TTC549 (cell line): ENCODE measurements around the gene CDH12.

Experiments used
- FAIRE-seq: peaks from 2 replicates; lab custom pipeline; 2012; peaks lifted over from hg19 to GRCh38; lab: Jason Lieb, UNC

The CDH12 gene

DNA sequence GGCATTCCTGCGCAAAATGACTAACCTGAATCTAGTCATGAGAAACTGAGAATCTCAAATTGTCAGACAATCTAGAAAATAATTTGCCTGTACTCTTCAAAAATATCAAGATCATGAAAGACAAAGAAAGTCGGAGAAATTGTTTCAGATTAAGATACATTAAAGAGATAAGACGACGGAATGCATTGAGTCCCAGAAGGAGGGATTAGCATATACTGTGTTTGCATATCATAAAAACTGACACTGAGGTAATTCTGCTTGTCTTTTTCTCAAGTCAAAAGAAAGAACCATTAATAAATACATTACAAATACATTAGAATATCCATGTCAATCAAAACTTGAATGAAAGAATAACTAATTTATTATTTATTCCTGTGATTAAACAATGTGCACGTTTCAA, 88.4 kb downstream of the CDH12 start:
- FAIRE-seq, result no peak

DNA sequence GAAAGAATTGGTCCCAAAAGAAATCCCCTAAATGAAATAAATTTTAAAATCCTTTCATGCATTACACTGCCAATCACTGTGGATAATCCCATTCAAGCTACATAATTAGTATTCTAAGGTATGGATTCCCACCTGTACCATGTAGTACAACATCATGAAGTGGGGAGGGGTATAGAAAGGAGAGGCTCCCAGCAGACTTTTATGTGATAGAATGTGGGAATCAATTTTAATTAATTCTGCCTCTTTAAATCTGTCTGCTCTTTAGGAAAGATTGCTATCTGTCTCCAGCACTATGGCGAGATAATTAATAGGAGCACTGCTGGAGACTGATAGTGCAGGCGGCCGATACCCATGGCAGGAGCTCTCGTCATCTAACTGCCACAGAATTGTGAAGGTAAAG, 95.4 kb downstream of the CDH12 start:
- FAIRE-seq, result no peak

DNA sequence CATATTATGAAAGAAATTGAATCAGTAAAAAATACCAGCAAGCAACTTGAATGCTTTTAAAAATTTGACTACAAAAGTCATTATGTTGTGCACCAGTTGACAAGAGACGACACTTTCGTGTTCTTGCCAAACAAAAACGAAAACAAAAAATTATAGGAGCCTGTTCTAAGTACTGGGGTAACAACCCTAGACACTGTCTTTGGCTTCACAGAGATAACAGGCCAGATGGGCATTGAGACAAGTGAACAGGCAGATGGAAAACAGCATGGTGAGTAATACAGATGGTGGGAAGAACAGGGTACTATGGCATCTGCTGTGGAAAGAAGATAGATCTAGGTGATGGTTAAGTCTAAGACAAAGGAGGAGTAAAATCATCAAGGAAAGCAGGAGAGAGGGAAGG, 99.0 kb downstream of the CDH12 start:
- no peak for FAIRE-seq

DNA sequence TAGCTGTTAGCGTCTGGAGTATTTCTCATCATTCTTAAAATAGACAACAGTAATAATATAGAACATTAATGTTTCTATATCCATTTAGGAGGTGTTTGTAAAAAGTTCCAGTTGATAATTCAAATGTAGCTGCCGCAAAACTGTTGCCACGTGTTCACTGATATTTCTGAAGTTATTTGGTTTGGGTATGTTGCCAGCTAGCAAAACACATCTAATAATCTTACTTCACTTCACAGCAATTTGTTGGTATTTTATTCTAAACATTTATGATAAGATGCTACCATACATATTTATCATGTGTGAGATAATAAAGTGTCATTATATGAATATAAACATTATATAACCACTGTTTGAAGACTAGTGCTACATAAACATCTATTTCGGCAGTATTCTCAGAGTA, 101.6 kb downstream of the CDH12 start:
- no peak for FAIRE-seq

DNA sequence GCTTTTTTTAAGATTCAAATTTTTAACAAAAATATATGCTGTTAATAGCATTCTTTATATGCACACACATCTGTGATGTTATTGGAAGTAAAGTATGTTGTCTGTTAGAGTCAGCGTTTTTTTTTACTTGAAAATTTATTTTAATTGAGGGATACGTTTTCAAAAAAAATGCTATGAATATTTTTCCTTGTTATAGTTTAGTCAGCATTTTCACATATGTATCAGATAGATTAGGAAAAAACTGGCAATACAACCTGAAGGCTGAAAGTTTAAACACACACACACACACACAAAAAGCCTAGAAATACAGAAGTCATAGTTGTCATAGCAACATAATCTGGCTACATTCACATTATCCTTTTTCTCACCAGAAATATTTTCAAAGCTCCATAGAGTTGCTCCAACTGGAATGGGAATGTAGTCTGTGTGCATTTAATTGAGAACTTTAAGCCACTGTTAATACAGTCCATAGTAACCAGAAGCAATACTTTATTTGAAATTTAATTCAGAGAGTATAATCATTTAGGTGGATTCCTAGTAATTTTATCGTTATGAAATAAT, 116.6 kb downstream of the CDH12 start:
- FAIRE-seq, result no peak

DNA sequence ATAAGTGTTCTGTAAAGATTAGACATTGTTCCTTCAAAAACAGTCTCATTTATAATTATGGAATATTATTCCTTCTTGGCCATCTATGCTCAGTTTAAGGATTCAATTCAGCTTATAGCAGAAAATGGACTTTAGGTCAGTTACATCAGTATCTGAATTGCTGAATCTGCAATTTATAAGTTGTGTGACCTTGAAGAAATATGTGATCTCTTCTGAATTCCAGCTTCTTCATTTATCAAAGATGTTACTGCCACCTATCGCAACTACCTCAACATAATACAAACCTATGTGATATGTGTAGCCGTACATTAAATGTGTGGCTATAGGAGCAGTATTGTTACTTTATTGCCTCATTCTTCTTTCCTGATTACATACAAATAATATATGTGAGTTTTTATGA, 118.2 kb downstream of the CDH12 start:
- no peak for FAIRE-seq

DNA sequence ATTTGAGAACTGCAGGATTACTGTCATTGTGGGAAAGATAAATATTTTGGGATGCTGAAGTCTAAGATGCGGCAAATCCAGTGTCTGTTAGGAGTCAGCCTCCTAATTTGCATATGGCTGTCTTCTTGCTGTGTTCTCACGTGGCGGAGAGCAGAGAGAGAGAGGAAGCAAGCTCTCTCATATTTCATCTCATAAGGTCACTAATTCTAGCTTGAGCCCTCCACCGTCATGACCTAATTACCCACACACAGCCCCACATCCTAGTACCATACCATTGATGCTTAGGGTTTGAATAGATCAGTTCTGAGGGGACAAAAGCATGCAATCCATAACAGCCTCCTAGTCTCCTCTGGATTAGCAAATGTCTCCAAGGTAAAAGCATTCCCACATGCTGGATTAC, 124.5 kb downstream of the CDH12 start:
- no peak for FAIRE-seq

DNA sequence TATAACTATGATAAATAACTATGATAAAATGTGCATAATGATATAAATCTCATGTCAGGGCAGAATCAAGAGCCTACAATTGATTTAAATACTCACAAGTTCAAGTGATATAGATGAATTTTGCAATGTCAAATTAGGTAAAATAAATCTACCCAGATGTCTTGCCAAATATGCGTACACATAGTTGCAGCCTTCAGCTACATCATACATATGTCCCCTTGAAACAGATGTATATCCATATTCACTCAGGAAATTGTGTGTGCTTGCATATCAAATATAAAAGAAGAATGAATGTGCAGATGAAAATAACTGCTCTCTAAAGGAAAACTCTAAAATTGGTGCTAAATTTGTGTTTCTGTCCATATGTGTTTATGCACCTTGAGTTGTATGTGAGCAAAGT, 130.7 kb downstream of the CDH12 start:
- no peak for FAIRE-seq

DNA sequence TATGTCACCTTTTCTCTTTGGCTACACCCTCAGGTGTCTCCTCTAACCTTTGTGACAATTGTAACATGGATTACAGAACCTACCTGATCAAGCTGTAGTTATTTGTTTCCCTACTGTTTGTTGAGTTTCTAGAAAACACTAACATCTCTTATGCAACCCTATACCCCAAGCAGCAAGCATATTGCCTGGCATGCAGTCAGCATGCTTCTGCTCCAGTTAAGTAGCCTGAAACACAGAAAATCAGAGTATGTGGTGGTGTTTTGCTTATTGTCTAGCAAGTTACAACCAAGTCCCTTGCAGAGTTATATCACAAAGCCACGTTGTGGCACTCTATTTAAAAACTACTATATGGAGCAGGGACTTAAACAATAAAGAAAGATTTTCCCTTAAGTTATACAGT, 131.1 kb downstream of the CDH12 start:
- no peak for FAIRE-seq

DNA sequence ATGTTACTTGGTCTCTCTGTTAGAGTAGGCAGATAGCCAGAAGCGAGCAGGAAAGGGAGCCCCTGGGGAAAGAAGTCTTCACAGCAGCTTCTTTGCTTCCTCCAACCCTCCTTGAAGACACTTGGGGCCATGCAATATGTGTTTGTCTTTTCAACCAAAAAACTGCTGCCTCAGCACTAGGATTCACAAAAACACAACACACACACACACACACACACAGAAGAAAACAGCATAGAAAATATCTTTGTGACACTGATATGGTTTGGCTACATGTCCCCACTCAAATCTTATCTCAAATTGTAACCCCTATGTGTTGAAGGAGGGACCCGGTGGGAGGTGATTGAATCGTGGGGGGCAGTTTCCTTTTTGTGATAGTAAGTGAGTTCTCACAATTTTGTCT, 133.3 kb downstream of the CDH12 start:
- no peak for FAIRE-seq

DNA sequence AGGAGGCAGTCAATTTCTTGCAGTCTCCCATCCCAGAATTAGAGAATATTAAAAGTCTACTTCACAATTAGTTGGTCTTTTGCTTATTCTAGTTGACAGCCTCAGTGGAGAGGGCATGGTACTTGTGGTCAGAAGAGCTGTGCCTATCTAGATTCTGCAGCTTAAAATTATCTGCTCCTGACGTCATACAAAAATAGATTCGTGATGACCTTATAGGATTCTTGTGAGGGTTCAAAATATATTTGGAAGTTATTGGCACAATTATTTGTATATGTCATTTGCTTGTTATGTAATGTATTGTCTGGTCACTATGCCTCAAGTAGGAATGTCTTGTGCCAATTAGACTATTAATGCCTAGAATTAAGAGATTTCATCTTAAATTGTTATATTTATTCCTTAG, 142.5 kb downstream of the CDH12 start:
- no peak for FAIRE-seq

DNA sequence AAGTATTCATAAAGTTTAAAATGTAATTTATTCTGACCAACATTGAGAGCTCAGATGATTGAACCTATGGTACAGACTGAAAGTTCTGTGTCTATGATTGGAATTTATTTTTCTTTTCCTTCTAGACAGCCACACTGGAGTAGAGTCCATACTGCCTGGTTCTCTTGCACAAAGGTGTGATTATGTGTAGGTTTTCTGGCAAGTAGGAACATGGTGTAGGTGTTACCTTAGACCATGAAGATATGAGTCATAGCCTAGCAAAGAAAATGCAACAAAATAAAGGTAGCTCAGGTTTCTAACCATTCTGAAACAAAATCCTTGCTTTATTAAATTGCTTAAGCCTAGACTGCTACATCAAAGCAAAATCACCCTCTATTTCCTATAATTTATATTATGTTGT, 143.4 kb downstream of the CDH12 start:
- no peak for FAIRE-seq

DNA sequence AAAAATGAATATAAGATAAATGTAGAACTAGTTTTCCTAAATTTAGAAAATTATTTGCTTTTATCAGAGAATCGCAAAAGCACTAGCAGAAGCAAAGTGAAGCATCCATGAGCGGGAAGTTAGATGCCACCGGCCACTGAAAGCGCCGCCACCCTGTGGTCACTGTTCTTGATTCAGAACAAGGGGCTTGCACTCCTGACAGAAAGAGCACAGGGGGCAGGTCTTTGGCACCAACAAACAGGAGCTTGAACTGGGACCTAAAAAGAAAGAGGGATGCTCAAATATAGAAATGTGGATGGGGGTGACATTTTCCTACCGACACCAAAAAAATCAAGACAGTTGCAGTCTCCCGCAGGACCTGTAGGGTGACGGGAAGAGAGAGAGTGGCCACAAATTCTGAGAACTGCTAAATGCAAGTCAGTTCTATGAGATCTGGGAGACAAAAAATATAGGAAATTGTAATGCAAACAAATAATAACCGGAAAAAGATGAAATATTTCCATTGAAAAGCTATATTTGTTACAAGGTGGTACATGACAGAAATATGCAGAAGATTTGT, 144.3 kb downstream of the CDH12 start:
- FAIRE-seq, result no peak

DNA sequence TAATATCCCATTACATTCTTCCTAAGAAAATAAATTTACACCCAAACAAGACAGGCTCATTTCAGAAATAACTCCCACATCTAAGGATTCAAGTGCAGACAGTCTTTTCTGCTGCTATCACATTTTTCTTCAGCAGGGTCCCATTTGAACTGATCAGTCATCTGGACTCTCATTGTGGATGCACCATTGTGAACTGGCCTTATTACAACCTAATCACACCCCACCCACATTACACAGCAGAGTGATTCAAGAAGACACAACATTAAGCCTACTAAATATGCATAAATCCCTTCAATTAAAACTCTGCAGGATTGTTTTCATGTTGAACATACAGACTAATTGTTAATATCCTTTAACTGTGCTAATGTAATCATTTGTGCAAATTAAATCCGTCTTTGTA, 146.2 kb downstream of the CDH12 start:
- FAIRE-seq, result no peak

DNA sequence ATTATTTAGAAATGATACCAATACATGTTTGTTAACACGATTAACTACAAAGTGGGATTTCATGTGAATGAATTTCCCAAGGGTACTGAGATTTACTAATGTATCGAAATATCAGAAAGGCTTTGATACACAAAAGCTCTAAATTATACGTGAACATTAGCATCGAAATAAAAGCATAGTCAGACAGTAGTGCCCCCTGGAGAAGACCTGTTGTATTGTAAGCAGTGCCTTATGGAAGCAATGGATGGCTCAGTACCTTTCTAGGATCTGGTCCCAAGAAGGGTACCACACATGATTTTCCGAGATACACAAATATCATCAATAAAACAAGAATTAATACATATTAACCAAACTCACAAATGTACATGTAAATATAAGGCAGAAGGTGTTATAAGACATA, 153.8 kb downstream of the CDH12 start:
- no peak for FAIRE-seq

DNA sequence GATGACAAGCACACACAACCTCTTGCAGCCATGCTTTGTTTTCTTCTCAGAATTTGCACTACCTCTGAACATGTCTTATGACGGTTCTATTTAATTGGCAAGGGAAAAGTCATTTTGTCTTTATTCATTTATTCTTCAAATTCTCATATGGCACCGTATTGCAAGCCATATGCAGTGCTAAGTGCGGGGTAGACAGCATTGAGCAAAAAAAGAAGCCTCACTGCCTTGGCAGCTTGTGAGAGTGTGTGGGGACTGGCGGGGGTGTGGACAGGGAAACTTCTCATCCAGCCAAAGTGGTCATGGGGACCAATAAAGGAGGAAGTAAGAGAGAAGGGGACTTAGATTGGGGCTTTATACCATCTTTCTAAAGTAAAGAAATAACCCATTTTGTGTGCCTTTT, 160.0 kb downstream of the CDH12 start:
- no peak for FAIRE-seq

DNA sequence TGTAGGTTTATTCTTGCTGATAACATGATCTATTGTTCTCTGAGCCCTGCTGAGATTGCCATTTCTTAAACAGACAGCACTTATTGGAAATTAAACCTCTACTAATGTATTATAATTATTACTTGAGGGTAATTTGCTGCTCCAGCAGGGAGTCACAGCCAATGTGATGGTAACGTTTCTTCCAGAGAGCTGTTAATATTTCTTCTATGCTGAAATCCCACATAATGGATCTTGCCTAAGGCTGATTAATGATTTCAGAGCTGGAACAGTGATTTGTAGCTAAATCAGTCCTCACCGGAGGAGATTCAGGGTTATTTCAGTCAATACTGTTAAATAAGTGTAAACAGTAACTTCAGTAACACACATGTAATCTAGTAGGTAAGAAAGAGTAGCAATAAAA, 170.1 kb downstream of the CDH12 start:
- FAIRE-seq, result no peak

DNA sequence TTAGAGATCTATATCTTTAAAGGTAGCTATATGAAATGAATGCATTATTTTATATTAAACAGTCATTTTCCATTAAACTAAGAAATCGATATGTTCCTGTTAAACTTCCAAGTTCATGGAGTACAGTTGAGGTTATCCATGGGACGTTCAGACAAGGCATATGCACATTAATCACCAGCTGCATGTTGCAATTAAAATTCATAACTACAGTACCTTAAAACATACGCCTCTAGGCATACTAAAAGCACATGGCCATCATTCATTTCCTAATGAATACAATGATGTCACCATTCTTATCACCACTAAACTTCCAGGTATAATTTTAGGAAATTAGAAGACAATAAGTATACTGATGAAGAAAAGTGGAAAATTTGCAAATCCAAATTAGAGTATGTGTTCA, 174.3 kb downstream of the CDH12 start:
- no peak for FAIRE-seq

DNA sequence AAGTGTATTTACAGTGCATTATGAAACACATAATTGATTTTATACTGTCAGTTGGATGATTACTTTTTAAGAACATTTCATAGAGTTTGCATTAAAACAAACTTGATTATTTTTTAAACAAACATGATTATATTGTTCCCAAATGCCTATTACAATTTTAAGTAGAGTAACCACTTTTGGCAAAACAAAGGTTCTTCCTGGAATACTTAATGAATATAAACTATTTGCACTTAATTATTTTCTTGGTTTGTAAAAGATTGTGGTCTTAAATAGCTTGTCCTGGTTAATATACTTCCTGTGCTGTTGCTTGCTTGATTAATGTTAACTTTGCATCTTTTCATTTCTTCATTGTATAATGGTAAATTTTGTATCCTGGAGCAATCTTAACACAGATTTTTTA, 180.0 kb downstream of the CDH12 start:
- FAIRE-seq, result no peak

DNA sequence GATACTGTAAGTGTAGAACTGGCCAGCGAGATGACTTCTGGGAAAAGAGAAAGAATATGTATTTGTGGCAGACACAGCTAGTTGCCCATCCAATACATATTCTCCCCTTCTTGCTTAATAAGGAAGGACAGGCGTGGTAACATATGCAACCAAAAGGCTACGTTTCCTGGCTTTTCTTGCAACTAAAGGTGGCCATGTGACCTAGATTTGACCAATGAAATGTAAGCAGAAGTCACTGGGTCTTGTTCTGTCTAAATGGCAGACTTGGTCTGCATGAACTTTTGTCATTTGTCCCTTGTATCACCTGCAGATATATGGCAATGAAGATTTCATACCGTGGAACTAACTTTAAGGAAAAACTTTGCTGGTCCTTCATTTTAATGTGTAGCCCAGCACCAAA, 183.8 kb downstream of the CDH12 start:
- no peak for FAIRE-seq

DNA sequence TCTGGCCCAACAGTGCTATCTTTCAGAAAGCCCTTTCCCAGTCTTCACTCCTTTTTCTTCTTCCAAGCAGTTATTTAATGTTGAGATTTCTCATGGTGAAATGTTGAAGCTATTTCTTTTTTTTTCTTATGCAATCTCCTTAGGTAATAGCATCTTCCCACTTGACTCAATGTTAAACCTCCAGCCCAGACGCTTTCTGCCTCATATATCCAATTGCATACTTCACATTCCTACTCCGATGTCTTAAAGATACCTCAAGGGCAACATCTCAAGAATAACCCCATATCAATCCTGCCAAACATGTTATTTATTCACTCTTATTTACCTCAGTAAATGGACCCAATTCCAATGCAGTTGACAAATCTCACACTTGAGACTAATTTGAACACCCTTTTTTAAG, 187.3 kb downstream of the CDH12 start:
- no peak for FAIRE-seq

DNA sequence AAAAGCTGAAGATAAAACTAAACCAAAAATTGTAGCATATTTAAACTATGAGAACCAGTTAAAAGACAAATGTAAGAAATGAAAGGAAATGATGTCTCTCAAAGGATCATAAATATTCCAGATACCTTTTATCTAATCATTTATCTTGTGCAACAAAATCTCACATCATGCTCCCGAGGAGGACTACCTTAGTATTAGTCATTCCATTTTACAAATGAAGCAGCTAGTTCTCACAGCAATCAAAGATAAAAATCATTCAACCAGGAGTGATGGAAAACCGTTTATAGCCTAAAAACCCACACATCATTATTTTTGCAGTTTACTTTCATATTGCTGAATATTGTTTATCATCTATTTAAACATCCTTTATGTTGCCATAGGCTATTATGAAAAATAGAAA, 190.0 kb downstream of the CDH12 start:
- FAIRE-seq, result no peak

DNA sequence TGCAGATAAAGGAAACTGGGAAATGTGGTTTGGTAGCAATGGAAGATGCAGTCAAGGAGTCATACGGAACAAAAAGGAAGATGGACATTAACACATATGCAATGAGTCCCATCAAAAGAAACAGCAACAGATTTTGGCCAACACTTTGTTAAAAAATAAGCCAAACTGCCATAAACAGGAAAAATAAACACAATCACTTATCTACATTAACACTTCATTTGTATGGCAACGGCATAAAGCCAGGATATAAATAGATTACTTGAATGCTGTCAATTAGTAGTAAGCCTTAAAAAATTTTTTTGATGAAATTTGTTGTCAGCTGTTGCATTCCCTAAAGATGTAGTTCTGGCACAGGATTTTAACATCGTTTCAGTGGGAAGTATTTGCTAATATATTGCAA, 190.8 kb downstream of the CDH12 start:
- FAIRE-seq, result no peak

DNA sequence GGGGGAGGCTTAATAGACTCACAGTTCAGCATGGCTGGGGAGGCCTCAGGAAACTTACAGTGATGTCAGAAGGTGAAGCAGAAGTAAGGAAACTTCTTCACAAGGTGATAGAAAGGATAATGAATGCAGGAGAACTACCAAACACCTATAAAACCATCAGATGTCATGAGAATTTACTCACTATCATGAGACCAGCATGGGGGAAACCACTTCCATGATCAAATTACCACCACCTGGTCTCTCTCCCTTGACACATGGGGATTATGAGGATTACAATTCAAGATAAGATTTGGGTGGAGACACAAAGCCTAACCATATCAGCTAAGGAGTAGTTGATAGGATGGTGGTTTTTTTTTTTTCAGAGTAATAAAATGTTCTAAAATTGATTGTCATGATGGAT, 201.8 kb downstream of the CDH12 start:
- FAIRE-seq, result no peak

DNA sequence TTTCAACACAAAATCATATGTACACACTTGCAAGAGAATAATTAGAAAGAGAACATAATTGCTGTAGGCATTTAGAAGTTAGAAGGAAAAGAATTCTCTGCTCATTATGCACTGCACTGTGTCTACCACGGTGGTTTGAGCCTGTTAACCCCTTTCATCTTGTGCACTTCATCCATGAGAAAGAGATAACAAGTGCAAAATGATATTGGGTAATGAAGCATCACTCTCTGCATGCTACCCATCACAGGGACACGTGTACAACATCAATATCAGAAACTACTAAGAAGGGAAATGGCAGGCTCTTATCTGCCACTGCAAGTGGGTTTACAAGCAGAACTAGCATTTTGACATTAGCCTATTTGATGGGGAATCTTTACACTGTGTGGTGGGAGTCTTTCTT, 202.6 kb downstream of the CDH12 start:
- no peak for FAIRE-seq
